ENCODE results near the gene ZBTB20.

The ZBTB20 gene

DNA sequence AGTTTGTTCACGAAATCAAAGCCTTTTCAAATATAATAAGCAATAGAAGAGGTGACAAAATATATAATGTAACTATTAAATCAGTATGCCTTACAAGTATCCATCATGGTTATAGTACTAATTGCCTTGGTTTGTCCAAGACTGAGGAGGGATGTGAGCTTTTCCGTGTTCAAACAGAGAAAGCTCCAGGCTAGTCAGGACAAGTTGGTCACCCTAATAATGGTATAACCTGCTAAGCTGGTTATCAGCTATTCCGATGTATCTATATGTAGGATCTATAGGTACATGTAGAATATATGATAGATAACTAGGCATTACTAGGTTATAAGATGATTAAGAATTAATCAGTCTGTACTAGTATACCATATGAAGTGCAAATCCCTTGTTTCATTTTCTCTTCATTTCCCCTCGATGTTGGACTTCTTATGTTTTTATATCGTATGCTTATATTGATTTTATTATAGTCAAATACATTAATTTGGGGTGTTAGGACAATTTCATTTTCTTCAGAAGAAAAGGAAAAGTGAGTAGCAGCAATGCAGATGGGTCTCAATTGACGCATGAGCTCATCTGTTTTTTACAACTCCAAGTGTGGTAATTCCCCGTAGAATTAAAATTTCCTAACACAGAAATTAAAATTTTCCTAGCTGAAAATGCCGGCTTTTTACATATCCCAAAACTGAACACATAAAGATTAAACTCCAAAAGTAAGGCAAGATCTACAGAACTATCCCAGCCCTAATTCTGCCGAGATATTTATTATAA is 434.2 kb downstream of the ZBTB20 start:
- FAIRE-seq (no peak), DNase-seq (ENCODE audit: insufficient read length, low spot score) (no peak)
- TF ChIP-seq, protein P1, sequence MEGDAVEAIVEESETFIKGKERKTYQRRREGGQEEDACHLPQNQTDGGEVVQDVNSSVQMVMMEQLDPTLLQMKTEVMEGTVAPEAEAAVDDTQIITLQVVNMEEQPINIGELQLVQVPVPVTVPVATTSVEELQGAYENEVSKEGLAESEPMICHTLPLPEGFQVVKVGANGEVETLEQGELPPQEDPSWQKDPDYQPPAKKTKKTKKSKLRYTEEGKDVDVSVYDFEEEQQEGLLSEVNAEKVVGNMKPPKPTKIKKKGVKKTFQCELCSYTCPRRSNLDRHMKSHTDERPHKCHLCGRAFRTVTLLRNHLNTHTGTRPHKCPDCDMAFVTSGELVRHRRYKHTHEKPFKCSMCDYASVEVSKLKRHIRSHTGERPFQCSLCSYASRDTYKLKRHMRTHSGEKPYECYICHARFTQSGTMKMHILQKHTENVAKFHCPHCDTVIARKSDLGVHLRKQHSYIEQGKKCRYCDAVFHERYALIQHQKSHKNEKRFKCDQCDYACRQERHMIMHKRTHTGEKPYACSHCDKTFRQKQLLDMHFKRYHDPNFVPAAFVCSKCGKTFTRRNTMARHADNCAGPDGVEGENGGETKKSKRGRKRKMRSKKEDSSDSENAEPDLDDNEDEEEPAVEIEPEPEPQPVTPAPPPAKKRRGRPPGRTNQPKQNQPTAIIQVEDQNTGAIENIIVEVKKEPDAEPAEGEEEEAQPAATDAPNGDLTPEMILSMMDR (IDR thresholded peaks at IDR 0.05; ENCODE audit: insufficient read depth, missing control alignments): no peak

DNA sequence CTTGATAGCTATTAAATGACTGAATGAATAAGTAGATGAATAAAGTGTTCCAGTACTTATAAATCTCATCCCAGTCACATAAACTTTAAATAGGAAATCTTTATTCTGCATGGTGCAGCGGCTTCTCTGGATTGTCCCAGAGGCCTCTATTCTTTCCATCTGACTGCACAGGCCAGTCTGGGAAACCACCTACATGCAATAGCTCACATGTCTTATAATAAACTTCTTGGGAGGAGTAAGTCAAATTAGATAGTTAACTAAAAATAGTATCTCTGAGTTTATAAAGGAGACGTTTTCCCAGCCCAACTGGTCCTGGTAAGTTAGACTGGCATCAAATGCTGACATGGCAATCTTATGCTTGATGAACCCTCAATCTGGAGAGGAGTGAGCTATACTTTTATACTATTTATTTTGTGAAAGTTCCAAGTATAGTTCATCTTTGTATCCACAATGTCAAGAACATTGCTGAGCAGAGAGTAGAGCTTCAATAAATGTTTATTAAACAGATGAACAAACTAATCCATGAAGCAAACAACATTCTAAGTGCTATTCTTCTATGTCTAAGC is 435.7 kb downstream of the ZBTB20 start:
- no peak for FAIRE-seq
- no peak for DNase-seq (ENCODE audit: insufficient read length, low spot score)
- TF ChIP-seq, protein P1 (IDR thresholded peaks at IDR 0.05; ENCODE audit: insufficient read depth, missing control alignments): no peak

DNA sequence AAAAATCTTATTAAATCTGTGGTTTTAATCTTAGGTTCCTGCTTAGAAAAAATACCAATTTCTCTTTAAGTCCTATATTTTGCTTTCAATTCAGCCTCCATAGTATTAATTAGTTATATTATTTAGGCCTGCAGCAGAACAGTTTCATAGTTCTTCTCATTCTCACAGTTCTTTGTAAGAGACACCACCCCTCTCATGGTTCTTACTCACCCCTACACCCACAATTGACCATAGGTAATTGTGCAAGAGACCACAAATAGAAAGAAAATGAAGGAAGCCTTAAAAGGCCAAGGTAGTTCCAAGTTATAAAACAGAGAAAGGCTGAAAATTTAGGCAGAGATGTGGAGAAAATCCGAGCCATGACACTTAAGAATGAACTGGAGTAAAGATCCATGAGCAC is 438.0 kb downstream of the ZBTB20 start:
- no peak for DNase-seq (ENCODE audit: insufficient read length, low spot score)
- TF ChIP-seq, protein P1 (IDR thresholded peaks at IDR 0.05; ENCODE audit: insufficient read depth, missing control alignments): no peak
- no peak for FAIRE-seq

DNA sequence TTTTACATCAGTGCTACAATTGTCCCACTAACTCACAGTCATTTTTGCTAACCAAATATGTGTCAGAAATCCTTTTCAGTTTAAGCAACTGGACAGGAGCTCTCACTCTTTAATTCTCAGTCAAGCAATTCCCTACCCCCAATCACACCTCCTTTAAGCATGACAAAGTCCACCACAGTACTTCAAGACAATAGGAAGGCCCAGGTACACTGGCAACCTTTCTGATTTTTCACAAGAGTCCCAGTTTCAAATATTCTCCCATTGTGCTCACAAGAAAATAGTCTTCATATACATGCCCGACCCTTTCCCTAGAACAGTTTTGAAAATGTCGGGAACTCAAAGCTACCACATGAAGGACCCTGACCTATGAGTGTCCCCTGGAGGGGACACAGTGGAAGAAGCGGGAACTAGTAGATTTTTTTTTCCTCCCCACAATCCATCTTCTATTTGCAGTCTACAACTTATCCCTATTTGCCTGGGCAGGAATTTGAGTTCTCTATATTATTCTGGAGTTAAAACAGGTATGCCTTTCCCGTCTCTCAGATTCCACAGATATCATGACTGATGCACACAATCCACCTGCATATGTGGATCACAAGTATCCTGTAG is 439.7 kb downstream of the ZBTB20 start:
- no peak for FAIRE-seq
- TF ChIP-seq, protein P1 (IDR thresholded peaks at IDR 0.05; ENCODE audit: insufficient read depth, missing control alignments): no peak

DNA sequence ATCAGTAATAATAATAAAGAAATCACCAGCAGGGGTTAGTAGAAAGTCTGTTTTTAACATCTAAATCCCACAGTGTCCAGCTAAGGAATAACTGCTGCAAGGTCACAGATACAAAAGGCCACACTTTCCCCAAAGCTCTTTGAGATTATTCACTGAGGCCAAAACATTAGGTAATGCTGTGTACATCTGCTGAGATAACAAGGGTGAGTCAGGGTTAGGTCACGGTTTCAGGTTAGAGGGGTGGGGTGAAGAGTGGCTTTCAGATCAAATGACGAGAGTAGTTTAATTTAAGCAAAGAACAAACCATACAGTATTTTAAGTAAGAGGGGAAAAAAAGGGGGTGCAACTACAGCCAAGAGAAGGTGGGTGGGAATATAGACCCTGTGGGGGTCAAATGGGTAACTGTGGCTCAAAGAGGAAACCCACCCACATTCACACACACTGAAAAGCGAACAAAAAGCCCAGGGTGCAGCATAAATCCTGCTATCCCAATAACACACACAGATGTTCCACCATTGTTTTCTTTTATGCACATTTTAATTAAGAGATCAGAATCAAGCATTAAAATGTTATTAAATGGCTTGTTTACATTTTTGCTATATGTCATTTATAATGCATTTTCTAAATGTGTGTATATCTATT is 440.4 kb downstream of the ZBTB20 start:
- TF ChIP-seq, protein P1 (IDR thresholded peaks at IDR 0.05; ENCODE audit: insufficient read depth, missing control alignments): no peak
- no peak for FAIRE-seq
- no peak for DNase-seq (ENCODE audit: insufficient read length, low spot score)

More for the DNA sequence above, 439.7 kb downstream of the ZBTB20 start:
- no peak for DNase-seq (ENCODE audit: insufficient read length, low spot score)

DNA sequence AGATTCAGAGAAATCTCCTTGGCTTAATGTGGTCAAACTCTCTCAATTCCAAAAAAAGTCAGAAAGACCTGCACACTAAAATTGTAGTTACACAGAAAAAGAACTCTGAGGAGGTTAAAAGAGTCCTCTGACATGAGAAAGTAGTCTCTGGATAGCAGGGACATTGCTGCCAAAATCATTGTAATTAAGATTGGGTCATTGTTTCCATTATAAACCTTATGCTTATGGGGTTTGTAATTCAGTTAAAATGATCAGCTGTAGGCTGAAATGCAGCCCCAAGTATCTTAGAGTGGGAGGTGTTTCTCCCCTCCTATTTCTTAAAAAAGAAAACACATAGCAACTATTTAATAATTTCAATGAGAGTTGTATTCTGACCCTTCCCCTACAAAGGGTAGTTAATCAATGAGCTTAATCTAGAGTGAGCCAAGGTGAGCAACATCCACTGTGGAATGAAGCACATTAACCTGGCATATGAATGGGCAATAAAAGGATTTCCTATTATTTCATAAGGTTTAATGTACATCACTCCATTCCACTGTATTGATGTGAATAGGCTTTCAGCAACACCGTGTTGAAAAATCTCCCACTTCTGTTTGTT is 446.4 kb downstream of the ZBTB20 start:
- FAIRE-seq (no peak), DNase-seq (ENCODE audit: insufficient read length, low spot score) (no peak)
- TF ChIP-seq, protein P1 (IDR thresholded peaks at IDR 0.05; ENCODE audit: insufficient read depth, missing control alignments): no peak
